22Rv1 (cell line): ENCODE data around the gene EFNA2.

Source experiments
- H3K27ac ChIP-seq: fragments of 450-650 bp; 2 replicates; pipeline ENCODE4 v1.5.1; 2017
- CTCF ChIP-seq: fragments of 450-650 bp; IDR thresholded peaks from 2 replicates; pipeline ENCODE4 v1.5.1; 2017; ENCODE audit warnings: mild to moderate bottlenecking
- ZFX ChIP-seq: fragments of 450-650 bp; IDR thresholded peaks from 2 replicates; pipeline ENCODE4 v1.6.1; 2017; ENCODE audit warnings: antibody characterized with exemption, borderline replicate concordance

EFNA2 gene

GRCh38 chr19:1273263-1274041, 12.2 kb upstream of the EFNA2 start:
- no peak for TF ChIP-seq CTCF
- TF ChIP-seq ZFX, result no peak
- H3K27ac ChIP-seq, result peak overlapping the region; percentile 99

DNA sequence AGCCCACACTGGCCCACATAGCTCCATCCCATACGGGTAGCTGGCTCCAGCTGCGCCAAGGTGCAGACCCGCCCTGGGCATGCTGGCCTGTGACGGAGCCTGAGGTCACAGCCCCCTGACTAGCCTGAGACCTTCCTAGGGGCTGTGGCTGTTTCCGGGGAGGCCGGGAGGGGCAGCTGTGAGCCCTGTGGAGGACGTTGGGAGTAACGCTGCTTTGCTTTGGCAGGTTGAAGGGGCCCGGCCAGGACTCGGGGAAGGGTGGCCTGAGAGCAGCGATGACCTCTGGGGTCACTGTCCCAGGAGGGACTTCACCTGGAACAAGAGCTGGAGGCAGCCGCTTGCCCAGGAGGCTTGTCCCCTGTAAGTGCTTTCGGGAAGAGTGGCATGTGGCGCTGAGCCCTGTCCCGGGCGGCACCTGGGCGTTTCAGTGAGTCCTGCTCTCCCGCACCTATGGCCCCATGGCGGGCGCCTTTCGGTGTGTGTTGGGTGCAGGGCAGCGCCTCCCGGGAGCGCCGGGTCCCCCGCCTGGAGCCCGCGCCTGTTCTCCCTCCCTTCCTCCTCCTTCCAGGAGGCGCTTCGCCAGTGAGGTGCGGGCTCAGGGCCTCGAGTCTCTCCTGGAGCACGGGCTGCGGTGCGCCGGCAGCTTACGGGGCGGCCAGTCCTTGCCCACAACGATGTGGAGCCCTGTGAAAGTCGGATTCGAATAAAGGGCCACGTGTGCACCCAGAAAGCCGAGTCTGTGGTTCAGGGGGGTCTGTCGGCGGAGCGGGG, 11.4 kb upstream of the EFNA2 start:
- peak overlapping the region; percentile 99 for H3K27ac ChIP-seq

DNA sequence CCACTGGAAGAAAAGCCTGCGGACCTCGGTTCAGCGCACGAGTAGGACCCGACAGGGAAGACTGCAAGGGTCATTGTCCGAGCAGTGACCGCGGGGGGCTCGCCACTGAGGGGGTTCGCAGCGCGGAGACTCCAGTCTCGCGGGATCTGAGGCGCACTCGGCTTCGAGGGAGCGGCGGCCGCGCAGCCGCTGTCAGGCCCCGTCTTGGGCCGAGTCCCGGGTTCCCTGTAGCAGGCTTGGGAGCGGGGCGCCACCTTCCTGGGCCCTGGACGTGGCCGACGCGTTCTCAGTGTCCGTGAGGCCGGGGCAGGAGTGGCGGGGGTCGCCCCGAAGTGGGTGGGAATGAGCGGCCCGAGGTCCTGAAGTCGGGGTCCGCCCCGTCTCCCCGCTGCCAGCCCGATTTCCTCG, 10.8 kb upstream of the EFNA2 start:
- no peak for TF ChIP-seq ZFX
- TF ChIP-seq CTCF, result no peak
- H3K27ac ChIP-seq, result peak overlapping the region; percentile 99

More for the DNA sequence above, 11.4 kb upstream of the EFNA2 start:
- TF ChIP-seq ZFX (no peak), CTCF (no peak)

GRCh38 chr19:1275260-1275975, 10.3 kb upstream of the EFNA2 start, which contains the start of gene FAM174C:
TSS of gene FAM174C (plus strand) at chr19:1275530. CDS start at chr19:1275550, 20 bp downstream.
- H3K27ac ChIP-seq, result peak within 1 kb of the TSS; percentile 99
- TF ChIP-seq ZFX, result no peak
- TF ChIP-seq CTCF, result peak; percentile 8; the same call in 1 of the 2 replicates

DNA sequence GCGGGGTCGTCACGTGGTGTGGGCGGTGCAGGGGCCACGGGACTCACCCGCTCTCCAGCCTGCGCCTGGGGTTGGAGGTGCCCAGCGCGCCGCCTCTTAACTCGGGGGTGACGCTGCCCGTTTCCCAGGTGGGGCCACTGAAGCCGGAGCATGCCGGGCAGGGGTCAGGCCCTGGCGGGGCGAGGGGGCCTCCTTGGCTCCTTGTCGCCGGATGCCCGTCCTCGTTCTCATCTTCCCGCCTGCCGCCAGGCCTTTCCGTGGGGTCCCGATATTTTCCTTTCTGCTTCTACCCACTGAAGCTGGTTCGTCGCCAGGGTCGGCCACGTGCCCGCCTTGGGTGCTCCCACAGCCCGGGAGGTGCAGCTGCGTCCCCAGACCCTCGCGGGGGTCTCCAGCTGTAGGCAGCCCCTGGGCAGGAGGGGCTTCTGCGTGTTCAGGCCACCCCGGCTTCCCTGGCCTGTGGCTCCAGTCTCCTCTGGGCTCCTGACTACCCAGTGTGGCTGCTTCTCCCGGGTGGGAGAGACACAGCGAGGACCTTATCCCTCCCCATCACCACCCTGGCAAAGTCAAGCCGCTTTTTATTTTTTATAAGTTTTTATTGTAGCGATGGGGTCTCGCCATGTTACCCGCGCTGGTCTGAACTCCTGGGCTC, 9.6 kb upstream of the EFNA2 start:
- peak overlapping the region; percentile 99 for H3K27ac ChIP-seq
- TF ChIP-seq CTCF, result no peak
- no peak for TF ChIP-seq ZFX

DNA sequence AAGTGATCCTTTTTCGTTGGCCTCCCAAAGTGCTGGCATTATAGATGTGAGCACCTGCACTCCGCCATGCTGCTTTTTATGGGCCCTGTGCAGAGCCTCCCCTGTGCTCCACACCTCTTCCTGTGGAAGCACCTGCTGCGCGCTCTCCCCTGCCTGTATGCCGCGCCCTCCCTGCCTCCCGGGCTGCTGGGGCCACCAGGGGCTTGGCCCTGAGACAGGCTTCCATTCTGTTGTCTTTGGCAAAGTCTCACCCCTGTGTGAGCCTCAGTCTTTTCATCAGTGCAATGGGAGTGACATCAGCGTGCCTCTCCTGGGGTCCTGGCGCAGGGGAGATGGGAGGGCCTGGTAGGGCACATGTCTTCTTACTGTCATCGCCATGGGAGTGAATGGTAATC, 9.0 kb upstream of the EFNA2 start:
- H3K27ac ChIP-seq, result peak overlapping the region; percentile 99
- TF ChIP-seq ZFX (no peak), CTCF (no peak)
